GM18517 (cell line): Measurements from ENCODE around the gene LETM1.

Experiments used
- ATAC-seq: cut with Tn5 transposase; IDR thresholded peaks from one replicate; pipeline ENCODE4 v1.9.1; 2021; ENCODE audit warnings: mild to moderate bottlenecking, moderate library complexity; ENCODE audit not compliant: unreplicated experiment

Gene LETM1

DNA sequence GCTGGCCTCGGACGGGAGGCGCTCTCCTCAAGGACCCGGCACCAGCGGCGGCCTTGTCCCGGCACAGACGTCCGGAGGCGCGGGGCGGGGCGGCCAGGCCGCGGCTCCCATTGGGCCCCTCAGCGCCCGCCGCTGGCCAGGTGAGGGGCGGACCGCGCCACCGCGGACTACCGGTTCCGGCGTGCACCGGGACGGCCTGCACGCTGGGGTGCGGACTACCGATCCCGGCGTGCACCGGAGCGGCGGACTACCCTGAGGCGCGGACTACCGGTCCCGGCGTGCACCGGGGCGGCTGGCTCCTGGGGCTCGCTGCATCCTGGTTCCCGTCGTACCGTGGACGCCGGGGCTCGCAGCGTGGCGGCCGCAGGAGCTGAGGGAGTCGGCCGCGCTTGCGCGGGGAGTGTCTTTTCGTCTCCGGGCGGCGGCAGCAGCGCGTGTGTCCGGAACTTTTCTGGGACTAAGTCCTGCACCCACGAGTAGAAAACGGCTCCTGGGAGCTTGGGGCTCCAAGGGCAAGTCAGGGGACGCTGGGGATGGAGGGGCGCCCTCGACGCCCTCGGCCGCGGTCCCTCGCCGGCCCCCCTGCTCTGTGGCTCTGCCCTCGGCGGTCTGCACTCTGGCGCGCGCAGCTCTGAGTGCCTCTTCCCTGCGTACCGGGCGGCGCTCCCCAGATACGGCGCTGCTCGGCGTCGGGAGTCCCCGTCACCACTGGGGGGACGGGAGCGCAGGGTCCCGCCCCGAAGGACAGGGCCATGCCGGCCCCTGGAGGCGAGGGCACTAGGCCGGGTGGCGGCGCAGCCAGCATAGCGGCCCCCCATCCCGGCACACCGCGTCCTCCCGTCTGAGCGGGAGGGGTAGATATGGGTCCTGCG is at the start of gene LETM1:
Gene LETM1 (minus strand): TSS at position 86 of the 872 bp plus-strand sequence. CDS start 206 bp downstream, outside the sequence.
- peak; percentile 86 for ATAC-seq

DNA sequence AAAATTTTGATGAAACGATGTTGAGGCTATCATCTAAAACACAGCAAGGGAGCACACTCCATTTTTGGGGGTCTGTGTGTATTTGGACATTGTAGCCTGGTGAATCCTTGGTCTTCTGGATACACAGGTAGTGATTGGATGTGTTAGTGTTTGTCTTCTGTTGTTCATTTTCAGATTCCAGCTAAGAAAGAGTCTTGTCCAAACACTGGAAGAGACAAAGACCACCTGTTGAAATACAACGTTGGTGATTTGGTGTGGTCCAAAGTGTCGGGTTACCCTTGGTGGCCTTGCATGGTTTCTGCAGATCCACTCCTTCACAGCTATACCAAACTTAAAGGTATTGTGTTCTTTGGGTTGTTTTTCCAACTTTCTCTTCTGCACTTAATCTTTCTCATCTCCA is 48.1 kb upstream of the LETM1 start:
- no peak for ATAC-seq

DNA sequence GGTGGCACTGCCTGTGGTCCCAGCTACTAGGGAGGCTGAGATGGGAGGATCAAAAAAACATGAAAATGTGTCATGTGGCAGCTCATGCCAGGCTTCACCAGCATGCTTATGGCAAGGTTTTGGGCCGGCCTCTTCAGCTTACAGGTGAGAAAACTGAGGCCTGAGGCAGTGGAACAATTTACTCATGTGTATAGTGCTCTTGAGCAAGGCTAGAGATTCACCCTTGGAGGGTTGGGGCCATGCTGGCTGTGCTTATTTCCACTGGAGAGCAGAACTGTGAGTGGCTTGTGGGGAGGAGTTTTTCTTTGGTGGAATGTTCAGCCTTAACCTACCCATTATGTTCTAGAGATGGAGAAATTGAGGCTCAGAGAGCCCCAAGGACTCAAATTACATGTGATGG is 47.1 kb upstream of the LETM1 start:
- no peak for ATAC-seq

DNA sequence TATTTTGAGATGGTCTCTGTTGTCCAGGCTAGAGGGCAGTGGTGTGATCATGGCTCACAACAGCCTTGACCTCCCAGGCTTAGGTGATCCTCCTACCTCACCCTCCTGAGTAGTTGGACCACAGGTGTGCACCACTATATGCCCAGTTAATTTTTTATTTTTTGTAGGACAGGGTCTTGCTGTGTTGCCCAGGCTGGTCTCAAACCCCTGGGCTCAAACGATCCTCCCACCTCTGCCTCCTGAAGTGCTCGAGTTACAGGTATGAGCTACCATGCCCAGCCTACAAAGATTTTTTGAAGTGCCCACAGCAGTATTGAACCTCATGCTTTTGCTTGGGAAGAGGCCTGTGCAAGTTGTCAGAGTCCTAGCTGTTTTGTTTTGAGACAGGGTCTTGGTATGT is 46.3 kb upstream of the LETM1 start:
- ATAC-seq: no peak

DNA sequence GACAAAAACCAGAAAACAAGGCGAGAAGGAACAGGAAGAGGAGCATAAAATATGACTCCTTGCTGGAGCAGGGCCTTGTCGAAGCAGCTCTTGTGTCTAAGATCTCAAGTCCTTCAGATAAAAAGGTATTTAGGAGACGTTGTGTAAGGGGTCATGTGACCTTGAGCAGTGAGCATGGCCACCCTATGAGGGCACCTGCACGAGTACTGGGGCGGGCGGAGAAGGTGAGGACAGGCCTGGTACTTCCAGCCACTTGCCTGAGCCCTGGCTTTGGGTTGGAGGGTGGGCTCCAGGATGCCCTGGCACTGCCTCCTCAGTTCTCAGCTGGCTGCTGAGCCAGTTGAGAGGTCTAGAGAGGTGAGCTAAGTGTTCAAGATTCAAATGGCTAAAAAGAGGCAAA is 45.2 kb upstream of the LETM1 start:
- no peak for ATAC-seq

DNA sequence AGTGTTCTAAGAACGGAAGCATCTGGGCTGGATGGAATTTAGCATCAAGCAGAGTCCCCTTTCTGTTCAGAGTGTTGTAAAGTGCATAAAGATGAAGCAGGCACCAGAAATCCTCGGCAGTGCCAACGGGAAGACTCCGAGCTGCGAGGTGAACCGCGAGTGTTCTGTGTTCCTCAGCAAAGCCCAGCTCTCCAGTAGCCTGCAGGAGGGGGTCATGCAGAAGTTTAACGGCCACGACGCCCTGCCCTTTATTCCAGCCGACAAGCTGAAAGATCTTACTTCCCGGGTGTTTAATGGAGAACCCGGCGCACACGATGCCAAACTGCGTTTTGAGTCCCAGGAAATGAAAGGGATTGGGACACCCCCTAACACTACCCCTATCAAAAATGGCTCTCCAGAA is 44.7 kb upstream of the LETM1 start:
- ATAC-seq: no peak

DNA sequence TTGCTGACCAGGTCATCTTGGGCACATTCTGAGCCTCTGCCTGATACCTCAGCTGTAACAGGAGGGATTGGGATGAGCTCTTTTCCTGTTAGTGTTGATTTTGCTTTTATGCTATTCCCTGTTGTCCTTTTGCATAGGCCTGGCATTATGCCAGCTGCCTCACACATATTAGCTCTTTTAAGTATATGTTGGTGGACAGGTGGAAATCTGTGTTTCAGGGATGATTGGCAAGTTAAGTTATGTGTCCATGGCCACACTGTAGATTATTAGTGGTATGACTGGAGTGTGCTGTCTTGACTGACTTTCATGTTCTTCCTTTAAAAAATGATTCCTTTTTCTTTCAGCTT is 44.1 kb upstream of the LETM1 start:
- ATAC-seq: no peak

DNA sequence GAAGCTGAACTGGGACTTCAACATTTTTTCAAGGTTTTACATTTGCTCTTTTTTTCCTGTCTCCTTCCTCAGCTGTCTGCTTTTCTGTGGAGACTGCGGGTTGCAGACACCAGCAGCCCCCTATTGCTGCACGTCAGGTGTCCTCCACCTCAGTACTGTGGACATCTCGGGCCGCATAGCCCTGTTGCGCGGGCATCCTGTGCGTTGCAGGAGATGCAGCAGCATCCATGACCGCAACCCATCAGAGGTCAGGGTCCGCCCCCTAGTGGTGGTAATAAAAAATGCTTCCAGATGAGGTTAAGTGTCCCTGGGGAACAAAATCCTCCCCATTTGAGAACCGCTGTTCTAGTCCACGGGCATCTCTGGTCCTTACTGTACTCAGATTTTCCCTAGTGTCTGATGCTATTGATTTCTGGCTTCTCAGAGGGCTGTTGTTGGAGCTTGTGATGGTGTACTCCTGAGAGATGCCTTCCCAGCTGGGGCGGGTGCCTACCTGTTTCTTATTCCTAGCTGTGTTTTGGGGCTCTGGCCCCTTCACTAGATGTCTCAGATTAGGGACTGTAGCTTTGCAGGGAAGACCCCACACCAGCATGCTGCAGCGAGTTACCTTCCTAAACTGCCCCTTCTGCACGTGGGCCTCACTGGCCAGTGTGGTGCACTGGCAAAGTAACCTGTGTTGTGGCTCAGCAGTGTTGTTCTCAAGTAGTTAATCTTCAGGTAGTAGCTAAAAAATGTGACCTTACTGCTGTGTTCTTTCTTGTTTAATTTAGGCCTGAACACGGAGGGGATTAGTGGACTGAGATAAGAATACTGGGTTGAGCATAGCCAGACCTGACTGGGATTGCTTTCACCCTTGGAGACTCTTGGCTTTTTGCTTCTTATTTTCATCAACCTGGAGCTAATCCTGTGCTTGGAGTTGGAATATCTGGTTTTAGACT is 43.5 kb upstream of the LETM1 start:
- peak; percentile 80 for ATAC-seq

DNA sequence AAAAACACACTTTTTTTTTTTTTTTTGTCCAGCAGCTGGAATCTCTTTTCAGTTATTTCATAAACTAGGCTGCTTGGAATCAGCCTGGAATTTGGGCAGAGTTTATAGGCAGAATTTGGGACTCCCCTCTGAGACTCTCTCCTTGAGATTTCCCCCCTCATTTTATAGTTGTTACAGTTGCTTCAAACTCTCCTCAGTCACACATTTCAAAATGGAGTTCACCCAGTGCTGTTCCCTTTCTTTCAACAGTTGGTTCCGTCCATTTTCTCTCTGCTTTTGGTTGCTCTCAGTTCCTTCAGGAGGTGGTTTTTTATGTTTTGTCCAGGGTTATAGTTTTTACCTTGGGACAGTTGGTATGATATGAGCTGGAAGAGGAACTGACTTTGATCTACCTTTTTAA is 42.7 kb upstream of the LETM1 start:
- no peak for ATAC-seq

DNA sequence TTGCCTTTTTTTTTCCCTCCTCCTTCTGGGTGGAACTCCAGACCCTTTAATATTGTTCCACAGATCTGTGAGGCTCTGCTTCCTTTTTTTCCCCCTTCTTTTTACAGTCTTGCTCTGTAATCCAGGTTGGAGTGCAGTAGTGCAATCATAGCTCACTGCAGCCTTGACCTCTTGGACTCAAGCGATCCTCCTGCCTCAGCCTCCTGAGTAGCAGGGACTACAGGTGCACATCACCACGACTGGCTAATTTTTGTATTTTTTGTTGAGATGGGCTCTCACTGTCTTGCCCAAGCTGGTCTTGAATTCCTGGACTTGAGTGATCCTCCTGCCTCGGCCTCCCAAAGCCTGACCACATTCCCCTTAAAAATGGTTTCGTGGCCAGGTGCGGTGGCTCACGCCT is 42.1 kb upstream of the LETM1 start:
- no peak for ATAC-seq

DNA sequence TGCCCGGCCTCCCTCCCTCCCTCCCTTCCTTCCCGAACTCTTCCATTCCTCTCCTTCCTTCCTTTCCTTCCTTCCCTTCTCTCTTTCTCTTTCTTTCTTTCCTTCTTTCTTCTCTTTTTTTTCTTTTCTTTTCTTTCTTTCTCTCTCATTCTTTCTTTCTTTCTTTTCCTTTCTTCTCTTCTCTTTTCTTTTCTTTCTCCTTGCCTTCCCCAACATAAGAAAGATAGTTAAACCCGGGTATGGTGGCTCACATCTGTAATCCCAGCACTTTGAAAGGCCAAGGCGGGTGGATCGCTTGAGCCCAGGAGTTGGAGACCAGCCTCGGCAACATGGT is 40.7 kb upstream of the LETM1 start:
- no peak for ATAC-seq

DNA sequence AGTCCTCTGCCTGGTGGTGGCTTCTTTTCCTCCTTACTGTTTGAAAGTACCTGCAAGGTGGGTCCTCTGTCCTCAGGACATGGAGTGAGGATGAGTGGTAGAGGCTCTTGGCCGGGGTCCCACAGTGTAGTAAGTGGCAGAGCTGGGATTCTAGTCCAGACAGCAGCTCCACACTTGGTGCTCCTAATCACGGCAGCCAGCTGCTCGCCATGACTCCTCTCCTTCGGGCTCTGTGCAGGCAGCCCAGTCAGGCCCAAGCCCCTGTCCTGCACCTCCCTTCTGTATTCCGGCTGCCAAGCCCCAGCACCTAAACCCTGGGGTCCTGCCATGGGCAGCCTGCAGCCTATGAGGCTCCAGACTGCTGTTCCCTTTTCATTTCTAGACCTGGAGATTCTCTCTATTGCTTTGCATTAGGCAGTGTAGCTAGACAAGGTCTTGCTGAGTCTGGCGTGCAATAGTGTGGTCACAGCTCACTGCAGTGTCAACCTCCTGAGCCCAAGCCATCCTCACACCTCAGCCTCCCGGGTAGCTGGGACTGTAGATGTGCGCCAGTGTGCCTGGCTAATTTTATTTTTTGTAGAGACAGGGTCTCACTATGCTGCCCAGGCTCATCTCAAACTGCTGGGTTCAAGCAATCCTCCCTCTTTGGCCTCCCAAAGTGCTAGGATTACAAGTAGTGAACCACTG is 40.2 kb upstream of the LETM1 start:
- no peak for ATAC-seq

DNA sequence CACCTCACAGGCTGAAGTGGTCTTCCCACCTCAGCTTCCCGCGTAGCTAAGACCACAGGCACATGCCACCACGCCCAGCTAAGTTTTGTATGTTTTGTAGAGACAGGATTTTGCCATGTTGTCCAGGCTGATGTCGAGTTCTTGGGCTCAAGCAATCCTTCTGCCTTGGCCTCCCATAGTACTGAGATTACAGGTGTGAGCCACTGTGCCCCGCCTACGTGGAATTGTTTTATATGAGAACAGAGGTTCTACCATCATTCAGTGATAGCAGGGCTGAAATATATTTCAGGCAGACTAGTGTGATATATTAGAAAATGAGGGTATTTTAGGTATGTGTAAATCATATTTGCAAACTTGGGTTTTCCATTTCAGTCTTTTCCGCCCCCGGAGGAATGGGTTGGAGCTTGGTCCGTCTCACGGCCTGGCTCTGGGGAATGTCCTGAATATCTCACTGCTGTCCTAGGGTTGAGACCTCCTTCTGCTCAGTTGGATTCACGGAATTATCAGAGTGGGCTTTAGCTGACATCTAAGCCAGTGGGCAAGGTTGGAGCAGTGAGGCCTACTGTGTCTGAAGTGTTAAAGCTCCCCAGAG is 35.1 kb upstream of the LETM1 start:
- ATAC-seq: no peak

DNA sequence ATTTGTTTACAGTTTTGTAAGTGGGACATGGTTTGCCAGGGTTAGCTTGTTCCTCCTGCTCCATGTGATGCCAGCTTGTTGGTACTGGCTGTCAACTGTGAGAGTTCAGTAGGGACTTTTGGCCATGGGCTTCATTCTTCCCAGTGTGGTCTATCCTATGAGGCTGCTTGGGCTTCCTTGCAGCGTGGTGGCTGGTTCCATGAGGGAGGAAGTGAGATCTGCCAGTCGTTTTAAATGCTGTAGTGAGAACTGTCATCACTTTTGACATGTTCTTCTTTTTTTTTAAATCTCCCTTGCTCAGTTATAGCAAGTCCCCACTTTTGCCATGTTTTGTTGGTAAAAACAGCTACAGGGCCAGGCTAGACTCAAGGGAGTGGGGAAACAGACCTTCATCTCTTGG is 31.1 kb upstream of the LETM1 start:
- no peak for ATAC-seq

DNA sequence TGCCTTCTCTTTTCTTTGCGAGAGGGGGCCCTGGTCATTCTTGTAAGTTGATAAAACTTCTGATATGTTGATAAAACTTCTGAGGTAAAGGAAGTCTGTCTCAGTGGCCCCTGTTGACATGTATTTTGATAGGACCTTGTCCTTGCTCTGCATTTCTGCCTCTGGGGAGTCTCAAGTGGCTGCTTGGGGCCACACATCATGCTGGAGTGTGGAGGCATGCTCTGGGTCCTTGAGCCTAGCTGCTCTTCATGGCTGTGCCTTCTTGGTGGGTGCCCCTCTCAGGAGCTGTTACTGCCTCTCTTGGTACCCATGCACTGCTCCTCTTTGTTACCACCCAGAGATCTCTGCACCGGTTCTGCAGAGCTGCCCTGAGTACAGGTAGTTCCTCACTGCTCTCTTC is 29.5 kb upstream of the LETM1 start:
- no peak for ATAC-seq

DNA sequence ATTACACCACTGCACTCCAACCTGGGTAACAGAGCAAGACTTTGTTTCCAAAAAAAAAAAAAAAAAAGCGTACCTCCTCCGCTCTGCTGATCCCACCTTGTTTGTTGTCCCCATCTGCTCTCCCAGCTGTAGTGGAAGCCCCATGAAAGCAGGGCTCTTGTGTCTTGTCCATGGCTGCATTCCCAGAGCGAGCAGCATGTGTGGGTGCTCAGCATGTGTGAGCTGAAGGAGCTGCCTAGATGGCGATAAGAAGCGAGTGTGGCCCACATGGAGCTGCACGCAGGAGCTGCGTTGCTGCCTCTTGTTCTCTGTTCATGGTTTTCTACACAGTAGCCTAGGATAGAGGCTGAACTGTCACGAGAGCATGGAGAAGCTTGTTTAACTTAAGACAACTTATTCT is 27.6 kb upstream of the LETM1 start:
- no peak for ATAC-seq

DNA sequence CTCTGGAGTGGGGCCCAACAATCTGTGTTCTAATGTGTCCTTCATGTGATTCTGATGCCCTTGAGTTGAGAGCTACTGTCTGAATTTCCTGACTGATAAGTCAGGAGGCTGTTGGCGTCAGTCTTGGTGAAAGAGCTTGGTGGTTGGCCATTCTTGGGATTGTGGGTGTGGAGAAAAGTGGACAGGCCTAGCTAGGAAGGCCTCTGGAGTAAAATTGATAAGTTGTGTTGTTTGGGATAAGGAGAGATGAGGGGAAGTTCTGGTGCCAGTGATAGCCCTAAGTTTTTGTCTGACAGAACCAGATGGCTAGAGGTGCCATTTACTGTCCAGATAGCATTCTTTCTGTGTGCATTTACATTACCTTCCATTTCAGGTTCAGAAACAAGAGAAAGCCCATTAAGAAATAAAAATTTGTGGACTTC is 26.9 kb upstream of the LETM1 start:
- no peak for ATAC-seq

DNA sequence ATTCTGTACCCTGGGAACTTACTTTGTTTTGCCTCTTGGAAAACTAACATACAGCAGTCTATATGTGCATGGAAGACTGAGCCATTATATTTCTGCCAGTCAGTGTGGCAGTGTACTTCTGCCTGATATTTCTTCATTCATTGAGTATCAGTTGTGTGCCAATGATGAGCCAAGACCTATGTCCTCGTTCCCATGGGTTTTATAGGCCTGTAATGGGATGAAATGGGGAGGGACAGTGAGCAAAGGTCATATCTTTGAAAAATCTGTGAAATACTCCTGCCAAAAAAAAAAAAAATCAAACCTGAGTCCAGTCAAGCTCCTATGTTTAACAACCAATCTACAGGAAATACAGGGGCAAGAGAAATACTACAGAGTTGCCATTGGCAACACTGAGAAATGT is 24.4 kb upstream of the LETM1 start:
- no peak for ATAC-seq

DNA sequence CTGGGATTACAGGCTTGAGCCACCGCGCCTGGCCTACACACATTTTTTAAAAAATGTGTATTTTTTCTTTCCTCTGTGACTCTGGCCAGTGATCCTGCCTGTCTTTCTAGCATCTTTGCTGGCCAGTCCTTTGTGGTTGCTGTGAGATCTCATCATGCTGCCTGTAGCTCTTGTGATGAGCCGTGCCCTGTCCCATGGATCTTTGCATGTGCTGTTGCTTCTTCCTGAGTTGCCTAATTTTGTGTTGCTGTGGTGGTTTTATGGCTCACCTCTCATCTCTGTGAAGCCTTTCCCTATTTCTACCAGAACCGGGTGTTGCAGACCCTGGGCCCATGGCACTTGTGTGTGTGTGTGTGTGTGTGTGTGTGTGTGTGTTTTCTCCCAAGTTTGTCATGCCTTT is 23.5 kb upstream of the LETM1 start:
- no peak for ATAC-seq

DNA sequence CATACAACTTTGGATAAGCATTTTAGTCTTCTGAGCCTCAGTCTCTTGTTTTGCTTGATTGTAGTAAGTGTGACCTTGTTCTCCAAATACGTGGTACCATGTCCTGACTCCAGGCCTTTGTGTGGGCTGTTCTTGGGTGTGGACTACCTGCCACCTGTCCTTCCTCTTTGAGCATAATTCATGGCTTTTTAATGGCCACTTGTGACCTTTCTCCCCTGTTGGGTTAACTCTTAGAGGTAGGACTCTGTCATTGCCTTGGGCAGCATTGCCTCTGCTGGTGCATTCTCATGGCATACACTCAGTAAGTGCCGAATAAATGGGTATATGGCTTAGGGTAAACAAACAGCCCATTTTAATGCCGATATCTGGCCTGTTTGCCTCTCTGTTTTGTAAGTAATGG is 18.2 kb upstream of the LETM1 start:
- ATAC-seq: no peak

DNA sequence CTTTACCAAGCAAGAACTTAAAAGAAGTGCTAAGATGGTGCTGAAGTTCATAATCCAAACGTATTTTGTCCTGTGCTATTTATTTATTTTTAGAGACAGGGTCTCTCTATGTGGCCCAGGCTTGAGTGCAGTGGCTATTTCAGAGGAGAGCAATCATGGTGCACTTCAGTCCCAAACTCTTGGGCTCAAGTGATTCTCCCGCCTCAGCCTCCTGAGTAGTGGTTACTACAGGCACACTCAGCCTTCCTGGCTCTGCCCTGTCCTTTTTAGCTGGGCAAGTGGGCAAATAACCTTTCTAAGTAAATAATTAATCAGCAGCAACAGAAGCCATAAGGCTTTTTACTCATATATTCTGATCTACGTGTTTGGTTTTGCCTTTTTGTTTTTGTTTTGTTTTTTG is 17.8 kb upstream of the LETM1 start:
- no peak for ATAC-seq
